HK-2 (cell line): Measurements from ENCODE around the gene CPXM1.
A peak's percentile ranks its signal among the peaks of the same experiment; 100 is the strongest.
"Not testable (repeated sequence)": the region's sequence is repeated elsewhere in the genome, so short reads cannot be mapped to it uniquely, and the experiment has no call there.

Experiments used
- DNase-seq: peaks from one replicate; pipeline ENCODE4 v3.0.0-alpha.2; 2018; ENCODE audit not compliant: unreplicated experiment

The CPXM1 gene

DNA sequence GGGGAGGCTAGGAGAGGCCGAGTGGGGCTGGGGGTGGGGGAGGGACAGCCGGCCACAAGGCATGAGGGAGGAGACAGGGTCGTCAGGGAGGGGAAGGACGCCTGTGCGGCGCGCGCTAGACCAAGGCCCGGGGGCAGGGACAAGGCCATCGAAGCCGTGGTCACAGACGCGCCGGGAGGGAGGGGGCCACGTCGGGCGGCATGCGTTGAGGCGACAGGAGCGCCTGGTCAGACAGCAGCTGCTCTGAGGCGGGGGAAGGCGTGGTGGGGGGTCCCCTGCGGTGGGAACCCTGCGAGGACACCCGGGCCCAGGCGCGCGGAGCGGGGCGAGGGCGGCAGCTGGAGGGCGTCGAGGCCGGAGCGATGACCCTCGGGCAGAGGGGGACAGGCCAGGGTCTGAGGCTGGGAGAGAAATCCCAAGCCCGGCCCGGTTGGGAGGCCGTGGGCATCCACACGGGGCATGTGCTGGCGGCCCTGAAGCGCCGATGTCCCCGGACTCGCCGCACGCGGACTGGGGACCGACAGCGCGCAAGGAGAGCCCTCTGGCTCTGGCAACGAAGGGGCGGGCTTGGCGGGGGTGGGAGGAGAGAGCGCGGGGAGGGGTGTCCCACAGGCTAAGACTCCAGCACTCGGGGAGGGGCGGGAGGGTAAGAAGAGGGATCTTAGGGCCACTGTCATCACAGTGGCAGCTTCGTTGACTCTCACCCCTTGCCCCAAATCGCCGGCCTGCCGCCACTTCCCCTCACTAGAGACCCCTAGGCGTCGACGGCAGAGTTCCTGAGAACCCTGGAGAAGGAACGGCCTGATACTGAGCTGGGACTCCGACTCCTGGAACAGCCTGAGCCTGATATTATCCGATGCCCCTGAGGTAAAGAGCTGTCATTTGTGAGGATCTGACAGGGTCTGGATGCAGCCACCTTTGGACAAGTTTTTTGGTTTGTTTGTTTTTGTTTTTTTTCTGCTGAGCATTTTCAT, 20.8 kb upstream of the CPXM1 start:
- DNase-seq: no peak

DNA sequence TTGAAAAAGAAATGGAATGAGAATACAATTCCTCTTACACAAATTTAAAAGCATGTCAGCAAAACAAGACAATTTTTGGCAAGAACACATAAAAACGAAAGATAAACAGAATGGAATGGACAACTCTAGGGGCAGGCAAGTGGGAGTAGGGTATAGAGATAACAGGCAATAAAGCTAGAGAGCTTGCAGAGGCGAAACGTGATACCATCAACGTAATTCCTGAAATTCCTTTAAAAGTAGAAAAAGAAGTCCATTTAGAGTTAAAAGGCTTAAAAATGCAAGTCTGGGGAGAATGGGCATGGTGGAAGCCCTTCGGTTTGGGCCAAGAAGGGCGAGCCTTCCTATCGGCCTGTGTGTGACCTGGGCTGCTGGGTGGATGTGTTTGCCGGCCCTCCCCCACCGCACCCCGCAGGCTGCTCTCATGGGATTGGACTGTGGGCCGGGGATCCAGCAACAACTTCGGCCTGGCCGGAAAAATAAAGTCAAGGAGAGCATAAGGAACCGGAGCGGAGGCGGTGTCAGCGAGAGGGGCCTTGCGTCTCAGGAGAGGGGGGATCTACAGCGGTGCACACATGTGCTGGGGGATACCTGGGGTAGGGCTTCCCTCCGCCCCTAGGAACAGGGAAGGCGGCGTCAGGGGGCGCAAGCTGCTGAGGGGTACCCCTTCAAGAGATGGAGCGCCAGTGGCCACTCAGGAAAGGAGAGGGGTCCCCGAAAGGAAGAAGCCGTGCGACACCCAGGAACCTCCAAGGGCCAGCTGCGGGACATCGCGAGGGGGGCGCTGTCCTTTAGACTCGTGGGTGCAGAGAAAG, 19.9 kb upstream of the CPXM1 start:
- DNase-seq: no peak

DNA sequence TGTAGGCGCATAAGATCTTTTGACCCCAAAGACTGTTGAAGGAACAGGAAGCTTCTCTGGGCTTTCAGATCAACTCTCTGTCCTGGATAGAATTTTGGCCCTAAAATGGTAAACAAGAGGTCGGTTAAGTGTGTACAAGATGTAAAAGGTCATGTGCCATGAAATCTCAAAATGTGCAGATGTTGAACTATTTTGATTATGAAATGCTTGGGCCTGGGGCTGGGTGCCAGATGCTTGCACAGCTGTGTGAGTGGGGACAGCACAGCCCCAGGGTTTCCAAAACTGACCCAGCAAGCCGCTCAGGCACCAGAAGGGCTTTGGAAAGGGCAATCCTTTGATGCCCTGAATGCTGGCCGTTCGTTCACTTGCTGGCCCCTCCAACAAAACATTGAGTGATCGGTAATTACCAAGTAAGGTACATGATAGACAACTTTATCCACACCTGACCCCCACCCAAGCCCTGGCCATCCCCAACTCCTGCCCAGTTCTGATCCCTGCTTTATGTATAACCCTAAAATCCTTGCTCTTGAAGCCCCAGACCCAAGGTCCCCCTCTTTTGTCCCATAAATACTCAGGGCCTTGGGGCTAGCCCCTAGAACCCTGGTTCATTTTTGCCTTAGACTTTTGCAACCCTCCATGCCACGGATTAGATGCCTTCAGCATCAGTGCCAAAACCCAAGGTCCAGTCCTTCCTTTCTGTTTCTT, 17.6 kb upstream of the CPXM1 start:
- DNase-seq: no peak

DNA sequence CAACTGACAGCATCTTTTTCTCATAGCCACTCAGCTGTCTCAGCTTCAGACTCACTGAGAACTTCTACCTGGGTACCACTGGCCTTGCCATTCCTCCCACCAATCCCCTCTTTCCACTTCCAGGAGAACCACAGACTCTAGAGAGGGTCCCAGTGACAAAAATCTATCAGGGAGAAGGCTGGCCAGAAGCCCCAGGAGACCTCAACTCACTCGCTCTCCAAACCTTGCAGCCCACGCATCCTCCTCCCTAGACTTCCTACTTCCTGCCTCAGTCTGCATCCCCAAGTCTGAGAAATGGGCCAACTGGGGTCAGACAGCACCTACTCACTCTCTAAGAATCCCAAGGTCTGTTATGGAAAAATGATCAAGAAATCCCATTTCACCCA, 16.9 kb upstream of the CPXM1 start:
- no peak for DNase-seq

DNA sequence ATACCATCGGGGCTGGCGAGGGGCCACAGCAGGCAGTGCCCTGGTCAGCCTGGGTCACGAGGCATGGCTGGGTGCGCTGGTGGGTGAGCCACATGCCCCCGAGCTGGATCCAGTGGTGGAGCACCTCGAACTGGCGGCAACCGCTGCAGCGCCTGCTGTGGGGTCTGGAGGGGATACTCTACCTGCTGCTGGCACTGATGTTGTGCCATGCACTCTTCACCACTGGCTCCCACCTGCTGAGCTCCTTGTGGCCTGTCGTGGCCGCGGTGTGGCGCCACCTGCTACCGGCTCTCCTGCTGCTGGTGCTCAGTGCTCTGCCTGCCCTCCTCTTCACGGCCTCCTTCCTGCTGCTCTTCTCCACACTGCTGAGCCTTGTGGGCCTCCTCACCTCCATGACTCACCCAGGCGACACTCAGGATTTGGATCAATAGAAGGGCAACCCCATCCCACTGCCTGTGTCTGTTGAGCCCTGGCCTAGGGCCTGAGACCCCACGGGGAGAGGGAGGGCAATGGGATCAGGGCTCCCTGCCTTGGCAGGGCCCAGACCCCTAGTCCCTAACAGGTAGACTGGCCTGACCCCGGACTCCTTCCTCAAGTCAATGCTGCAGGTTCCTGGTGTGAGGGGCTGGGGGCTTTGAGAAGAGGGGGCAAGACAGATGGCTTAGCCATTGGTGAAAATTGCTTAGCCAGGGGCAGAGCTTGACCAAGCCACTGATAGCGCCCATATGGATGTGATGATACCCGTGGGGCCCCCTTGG, 16.3 kb upstream of the CPXM1 start:
- DNase-seq: no peak

DNA sequence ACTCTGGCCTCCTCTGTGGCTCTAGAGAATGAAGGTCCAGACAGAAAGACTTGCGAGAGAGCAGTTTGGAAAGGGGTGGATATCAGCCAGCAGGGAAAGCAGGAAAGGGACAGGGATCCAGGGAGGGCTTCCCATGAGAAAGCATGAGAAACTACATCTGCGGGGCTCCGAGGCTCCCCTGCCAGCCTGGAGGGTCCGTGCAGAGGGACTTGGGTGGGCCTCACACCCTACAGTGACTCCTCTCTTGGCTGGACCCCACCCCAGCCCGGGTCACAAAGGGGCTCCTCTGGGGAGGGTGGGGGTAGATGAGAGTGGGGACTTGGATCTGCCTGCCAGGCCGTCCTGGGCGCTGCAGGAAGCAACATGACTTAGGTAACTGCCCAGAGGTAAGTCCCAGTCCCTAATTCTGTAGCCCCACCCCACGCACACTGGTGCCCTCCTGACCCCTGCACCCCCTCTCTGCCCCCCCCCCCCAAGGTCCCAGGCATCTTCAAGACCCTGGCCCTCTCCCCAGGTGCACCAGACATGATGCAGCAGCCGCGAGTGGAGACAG, 15.7 kb upstream of the CPXM1 start, which contains the start of gene TMEM239:
TSS of gene TMEM239 (plus strand) at position 335 of the 553 bp plus-strand sequence. CDS start at position 526, 191 bp downstream.
- no peak for DNase-seq

DNA sequence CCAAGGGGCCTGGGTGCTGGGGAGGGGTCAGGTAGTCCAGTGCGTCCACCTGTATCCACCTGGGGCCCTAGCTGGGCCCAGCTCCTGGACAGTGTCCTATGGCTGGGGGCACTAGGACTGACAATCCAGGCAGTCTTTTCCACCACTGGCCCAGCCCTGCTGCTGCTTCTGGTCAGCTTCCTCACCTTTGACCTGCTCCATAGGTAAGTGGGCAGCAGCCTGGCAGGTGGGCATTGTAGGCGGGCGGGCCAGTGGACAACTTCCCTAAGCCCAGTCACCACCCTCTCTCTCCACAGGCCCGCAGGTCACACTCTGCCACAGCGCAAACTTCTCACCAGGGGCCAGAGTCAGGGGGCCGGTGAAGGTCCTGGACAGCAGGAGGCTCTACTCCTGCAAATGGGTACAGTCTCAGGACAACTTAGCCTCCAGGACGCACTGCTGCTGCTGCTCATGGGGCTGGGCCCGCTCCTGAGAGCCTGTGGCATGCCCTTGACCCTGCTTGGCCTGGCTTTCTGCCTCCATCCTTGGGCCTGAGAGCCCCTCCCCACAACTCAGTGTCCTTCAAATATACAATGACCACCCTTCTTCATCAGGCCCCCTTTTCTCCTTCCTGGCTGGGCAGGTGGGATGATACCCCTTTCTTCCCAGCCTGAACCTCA, 14.9 kb upstream of the CPXM1 start:
- DNase-seq: no peak

DNA sequence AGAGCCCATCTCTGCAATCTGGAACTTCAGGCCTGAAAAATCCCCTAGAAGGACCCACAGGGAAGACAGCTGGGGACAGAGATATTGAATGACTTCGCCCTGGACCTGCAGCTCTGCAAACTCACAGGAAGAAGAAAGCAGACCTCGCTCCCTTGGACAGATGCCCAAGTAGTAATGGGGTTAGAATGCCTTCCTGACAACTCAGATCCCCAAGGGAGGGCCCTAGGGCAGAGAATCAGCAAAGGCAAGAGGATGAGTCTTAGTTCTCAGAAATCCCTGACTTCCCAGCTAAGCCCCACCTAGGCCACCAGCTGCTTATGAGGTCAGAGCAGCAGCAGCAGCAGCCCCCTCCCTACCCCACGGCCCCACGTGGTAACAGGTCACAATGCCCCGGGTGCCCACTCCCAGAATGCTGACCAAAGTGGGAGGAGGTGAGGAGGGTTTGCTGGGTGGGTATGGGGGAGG, 14.2 kb upstream of the CPXM1 start, which contains the start of gene C20orf141:
TSS of gene C20orf141 (plus strand) at position 401 of the 465 bp plus-strand sequence. CDS start 198 bp downstream, outside the sequence.
- DNase-seq: peak; percentile 77

DNA sequence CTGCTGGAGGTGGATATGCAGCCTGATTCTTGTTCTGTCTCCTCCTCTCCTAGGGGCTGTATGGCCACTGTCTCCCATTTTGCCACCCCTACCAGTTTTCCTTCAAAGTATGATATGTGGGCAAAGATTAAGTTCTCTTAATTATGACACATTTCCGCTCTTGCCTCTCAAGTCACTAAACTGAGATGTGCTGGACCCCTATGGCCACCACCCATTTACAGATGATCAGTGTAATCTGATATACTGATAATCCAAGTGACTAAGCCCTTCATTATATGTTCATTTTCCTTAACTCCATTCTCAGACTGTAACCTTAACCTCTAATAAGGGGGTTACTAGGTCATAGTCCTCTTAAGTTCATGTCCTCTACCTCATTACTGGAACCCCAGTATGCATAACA, 13.6 kb upstream of the CPXM1 start:
- no peak for DNase-seq

DNA sequence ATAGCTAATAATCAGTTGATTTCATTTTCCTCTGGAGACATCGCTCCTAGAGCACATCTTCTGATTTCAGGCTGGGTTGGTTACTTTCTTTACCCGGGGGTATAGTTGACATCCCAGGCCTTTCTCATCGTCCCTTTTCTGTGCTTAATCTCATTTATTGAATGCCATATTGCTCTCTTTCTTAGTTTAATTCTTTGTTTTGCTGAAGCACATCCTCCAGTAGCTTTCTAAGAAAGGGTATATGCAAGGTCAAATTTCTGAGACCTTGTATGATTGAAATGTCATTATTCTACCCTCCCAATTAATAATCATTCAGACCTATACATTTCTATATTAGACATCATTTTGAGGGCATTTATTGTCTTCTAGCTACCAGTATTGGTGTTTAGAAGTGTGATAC, 11.8 kb upstream of the CPXM1 start:
- DNase-seq: no peak

DNA sequence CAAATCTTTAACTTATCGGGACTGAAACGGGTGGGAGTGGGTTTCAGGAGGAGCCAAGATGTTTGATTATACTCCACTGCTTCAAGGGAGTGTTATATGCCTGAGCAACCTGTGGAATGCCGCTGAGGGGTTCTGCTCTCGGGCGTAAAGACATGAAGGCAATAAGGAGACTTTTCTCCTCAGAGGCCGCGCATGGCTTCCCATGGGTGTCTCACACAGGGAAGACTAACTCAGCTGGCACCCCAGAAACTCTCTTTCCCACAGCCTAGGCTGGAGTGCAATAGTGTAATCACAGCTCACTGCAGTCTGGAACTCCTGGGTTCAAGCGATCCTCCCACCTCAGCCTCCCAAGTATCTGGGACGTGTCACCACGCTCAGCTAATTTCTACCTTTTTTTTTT, 9.3 kb upstream of the CPXM1 start:
- DNase-seq: no peak

DNA sequence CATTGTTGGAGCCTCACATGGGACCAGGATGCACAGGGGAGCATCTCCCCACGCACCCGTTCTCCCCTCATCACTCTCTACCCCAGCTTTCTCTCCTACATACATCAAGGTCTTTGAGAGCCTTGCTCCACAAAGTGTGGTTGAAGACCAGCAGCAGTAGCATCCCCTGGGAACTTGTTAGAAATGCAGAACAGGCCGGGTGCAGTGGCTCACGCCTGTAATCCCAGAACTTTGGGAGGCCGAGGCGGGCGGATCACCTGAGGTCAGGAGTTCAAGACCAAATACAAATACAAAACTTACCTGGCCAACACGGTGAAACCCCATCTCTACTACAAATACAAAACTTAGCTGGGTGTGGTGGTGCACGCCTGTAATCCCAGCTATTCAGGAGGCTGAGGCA, 7.5 kb upstream of the CPXM1 start:
- DNase-seq: not testable (repeated sequence)

DNA sequence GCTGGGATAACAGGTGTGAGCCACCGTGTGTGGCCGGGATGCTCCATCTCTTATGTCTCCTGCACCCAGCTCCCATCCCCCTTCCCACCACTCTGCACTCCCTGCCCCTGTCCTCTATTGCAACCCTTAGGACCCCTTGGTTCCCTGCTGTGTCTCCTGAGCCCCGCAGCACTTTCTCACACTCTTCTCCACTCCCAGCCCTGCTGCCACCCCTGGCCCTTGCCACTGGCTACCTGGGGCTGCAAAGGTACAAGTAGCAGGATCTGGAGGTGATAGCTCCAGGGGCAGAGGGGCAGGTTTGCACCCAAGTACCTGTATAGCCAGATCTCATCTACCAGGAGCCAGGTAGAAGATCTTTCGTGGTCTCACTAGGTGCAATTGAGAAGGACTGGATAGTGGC, 6.6 kb upstream of the CPXM1 start:
- DNase-seq: no peak

DNA sequence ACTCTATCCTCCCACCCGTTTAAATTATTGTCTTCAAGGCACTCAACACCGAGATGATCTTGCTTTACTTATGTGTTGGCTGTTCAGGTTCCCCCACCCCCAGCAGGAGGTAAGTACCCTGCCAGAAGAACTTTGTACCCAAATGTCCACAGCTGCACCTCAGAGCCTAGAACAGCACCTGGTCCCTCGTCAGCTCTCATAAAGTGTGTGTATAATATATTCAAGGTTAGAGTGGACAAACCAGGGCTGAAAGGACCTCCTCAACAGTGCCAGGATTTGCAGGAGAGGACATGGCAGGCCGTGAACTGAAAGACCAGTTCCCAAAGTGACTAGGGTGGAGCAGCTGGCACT, 5.9 kb upstream of the CPXM1 start:
- DNase-seq: no peak

DNA sequence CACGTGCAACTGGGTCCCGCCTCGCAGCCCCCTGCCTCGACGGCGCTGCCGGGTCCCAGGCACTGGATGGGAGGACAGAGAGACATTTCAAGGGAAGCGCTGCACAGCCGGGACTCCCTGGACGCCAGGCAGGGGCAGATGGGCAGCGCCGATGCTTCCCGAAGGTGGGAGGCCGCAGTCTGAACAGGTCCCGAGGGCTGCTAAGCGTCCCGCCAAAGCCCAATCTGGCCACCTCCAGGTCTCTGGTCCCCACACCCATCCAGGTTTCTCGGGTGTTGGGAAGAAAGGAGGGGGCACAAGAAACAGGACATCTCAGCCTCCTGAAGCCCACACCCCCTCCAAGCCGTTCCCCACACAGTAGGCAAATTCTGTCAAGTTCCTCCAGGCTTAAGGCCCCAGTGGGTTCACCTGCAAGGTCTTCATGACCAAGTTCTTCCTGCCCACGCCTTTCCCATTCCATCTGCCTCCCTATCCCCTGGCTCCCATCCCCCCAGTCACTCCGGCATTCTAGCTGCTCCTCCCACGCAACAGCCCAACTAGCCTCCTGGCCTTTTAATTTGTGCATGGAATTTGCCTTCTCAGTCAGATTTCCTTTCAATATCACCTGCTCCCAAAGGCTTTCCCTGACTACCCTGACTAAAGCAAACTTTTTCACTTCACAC, 5.4 kb upstream of the CPXM1 start:
- no peak for DNase-seq

DNA sequence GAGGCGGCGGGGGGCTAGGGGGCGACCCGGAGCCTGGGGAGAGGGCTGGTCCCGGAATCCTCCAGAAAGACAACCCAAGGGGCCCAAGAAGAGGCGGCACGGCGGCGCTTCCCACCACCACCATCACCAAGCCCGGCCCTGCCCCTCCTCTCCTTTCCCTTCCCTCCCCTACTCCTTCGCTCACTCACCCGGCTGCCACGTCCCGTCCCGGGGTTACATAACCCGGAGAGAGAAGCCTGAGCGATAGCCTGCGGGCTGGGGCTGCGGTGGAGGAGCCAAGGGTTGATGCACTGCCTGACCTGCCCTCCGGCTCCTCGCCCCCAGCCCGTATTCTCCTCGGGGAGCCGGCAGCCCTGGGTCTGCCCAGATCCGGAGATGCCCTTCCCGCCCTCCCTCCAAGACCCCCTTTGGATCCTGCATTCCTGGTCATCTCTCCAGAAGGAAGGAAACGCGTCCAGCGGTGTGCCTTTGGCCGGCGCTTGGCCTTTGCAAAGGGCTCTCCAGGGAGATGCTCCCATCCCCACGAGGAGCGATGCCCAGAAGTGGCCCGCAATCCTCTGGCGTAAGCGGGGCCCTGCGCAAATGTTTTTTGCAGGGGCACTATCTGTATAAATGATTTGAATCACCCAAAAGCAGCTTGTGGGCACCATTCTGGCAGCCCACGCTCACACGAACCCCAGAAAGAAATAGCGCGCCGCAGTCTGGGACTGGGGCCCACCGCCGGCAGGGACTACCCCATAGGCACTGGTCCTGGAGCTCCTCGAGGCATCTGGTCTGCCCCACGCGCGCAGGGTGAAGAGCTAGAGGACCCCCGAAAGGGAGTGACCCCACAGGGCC, 4.6 kb upstream of the CPXM1 start:
- DNase-seq: no peak

DNA sequence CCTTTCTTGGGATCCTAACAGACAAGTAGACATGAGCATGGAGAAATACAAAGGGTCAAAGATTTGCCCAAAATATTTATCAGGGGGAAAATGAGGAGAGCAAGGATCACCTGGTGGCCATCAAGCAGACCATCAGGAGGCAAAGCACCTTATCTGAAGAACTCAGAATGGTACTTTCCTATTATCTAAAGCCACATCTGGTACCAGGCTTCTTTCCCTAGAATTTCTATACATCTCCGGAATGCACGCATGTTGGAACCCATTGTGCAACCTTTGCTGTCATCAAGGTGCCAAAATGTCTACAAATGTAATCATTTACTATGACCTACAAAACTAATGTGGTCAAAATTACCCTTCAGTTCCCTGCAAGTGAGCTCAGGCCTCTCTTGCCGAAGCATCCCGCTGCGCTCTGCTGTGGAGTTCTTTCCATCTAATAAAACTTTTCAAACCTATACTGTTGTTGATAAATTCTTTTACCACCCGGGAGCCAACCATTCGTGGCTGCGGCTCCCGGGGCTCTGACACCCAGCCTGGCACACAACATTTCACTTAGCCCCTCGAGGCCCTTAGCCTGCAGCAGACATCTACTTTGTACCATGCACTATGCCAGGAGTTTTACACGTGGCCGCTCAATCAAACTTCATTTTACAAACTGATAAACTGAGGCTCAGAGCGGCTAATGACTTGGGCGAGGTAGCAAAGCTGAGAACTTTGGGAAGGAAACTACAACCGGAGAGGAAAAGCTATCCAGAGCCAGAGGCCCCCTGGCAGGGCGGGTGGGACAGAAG, 3.8 kb upstream of the CPXM1 start:
- no peak for DNase-seq

DNA sequence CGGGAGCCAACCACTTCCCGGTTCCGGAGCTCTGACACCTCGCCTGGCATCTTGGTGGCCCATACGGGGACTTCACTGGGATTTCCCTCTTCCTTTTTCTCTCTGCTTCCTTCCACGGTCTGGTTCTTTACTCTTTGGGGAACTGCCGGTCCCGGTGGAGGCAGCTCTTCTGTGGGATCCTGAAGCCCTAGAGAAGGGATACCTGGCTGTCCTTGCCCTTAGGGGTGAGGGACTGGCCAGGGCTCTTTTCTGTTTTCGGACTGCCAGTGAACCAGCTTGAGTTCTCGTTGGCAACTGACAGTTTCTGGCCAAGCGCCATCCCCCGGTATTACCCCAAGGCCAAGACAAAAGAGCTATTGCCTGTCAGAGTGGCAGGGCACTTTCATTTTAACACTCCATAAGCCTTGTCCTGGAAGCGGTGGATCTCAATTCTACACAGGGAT, 880 bp upstream of the CPXM1 start:
- DNase-seq: no peak
